PC-3 (cell line): ENCODE results near the gene ZBTB21. TPM values are rescaled to one million over a fixed set of nuclear protein-coding genes. Genes with fewer than 3 reads are reported as not detected.

Source experiments
- ATAC-seq: fragments of 200-7000 bp; cut with Tn5 transposase; 2 replicates; pipeline ENCODE4 v1.9.1; 2020; ENCODE audit warnings: mild to moderate bottlenecking, moderate library complexity
- BruUV-seq: library from RNA; stranded (reverse); fragments of 400-500 nt; replicated peaks from 2 replicates; lab custom pipeline; 2021; lab: Mats Ljungman, UMichigan
- CTCF ChIA-PET: fragments of 300-600 bp; sonication (Branson Sonifier 250); formaldehyde crosslinking; loops from one replicate; lab custom pipeline; 2022; ENCODE audit warnings: antibody characterized with exemption; lab: Charles Lee
- POLR2A ChIA-PET: fragments of 300-600 bp; sonication (Branson Sonifier 250); formaldehyde crosslinking; loops from one replicate; lab custom pipeline; 2022; ENCODE audit warnings: antibody characterized with exemption; ENCODE audit not compliant: unreplicated experiment; lab: Charles Lee
- DNase-seq: peaks from one replicate; pipeline ENCODE4 v3.0.0-alpha.2; 2015
- H2AFZ ChIP-seq: fragments of 300-600 bp; sonication (generic); 2 replicates; pipeline ENCODE4 v1.6.0; 2016; ENCODE audit warnings: antibody characterized with exemption, low read length
- H3F3A ChIP-seq: fragments of 300-600 bp; sonication (generic); one replicate; pipeline ENCODE4 v1.6.0; 2017; ENCODE audit warnings: antibody characterized with exemption, low read length, control low read depth, mild to moderate bottlenecking; ENCODE audit not compliant: unreplicated experiment
- H3K27ac ChIP-seq: fragments of 300-600 bp; sonication (generic); 2 replicates; pipeline ENCODE4 v1.5.1; 2016; ENCODE audit warnings: mild to moderate bottlenecking, low read length
- H3K27me3 ChIP-seq: fragments of 300-600 bp; sonication (generic); 2 replicates; pipeline ENCODE4 v1.6.1; 2016; ENCODE audit warnings: low read length, mixed read lengths
- H3K36me3 ChIP-seq: fragments of 300-600 bp; sonication (generic); 2 replicates; pipeline ENCODE4 v1.6.1; 2016; ENCODE audit warnings: low read depth, mixed run types, low read length, mixed read lengths
- H3K4me1 ChIP-seq: fragments of 300-600 bp; sonication (generic); 2 replicates; pipeline ENCODE4 v1.5.1; 2016; ENCODE audit warnings: low read length; ENCODE audit not compliant: insufficient read depth
- H3K4me2 ChIP-seq: fragments of 300-600 bp; sonication (generic); 2 replicates; pipeline ENCODE4 v1.6.0; 2016; ENCODE audit warnings: low read length
- H3K4me3 ChIP-seq: fragments of 300-600 bp; sonication (generic); 2 replicates; pipeline ENCODE4 v1.5.1; 2016; ENCODE audit warnings: mild to moderate bottlenecking, low read length, mixed read lengths
- H3K79me2 ChIP-seq: fragments of 300-600 bp; sonication (generic); 2 replicates; pipeline ENCODE4 v1.6.1; 2017; ENCODE audit warnings: low read length, mixed read lengths
- H3K9ac ChIP-seq: fragments of 300-600 bp; sonication (generic); 2 replicates; pipeline ENCODE4 v1.6.0; 2016; ENCODE audit warnings: mild to moderate bottlenecking, low read length
- H3K9me2 ChIP-seq: fragments of 300-600 bp; sonication (generic); replicated peaks from 2 replicates; pipeline ENCODE4 v1.6.1; 2016; ENCODE audit warnings: mixed run types, low read length, mixed read lengths
- H3K9me3 ChIP-seq: fragments of 300-600 bp; sonication (generic); 2 replicates; pipeline ENCODE4 v1.6.1; 2016; ENCODE audit warnings: low read length, mixed read lengths
- H4K20me1 ChIP-seq: fragments of 300-600 bp; sonication (generic); 2 replicates; pipeline ENCODE4 v1.6.1; 2016; ENCODE audit warnings: low read length, mixed read lengths
- CTCF ChIP-seq: fragments of 300-600 bp; sonication (generic); conservative IDR thresholded peaks from 2 replicates; pipeline ENCODE4 v1.5.1; 2017; ENCODE audit warnings: antibody characterized with exemption, low read depth, mild to moderate bottlenecking, low read length
- EZH2 ChIP-seq: fragments of 300-600 bp; sonication (generic); IDR thresholded peaks from one replicate; pipeline ENCODE4 v1.6.1; 2017; ENCODE audit warnings: antibody characterized with exemption, mild to moderate bottlenecking, low read length; ENCODE audit not compliant: unreplicated experiment
- EZH2phosphoT487 ChIP-seq: fragments of 300-600 bp; sonication (generic); IDR thresholded peaks from 2 replicates; pipeline ENCODE4 v1.6.1; 2018; ENCODE audit warnings: mild to moderate bottlenecking, antibody characterized with exemption, low read length, borderline replicate concordance
- intact Hi-C: fragments of 100-400 bp; cut with micrococcal nuclease; formaldehyde crosslinking; loops from 2 replicates; pipeline ENCODE4 v1.9.0; 2023
- total RNA-seq: library from RNA; depleted of rRNA; stranded (reverse); fragments of >200 nt; gene quantifications from 2 replicates; pipeline ENCODE4 v1.2.3, GENCODE V29; 2014

ZBTB21 gene
- total RNA-seq, 1 experiment from 2014 or later, result 8.1 TPM

GRCh38 chr21:42027822-42028765 is 17.9 kb upstream of the ZBTB21 start:
- no peaks in the 10 kb centered on the region for H3K9me3 ChIP-seq
- no peak overlapping the region for H2AFZ ChIP-seq
- no peak overlapping the region for H3K9ac ChIP-seq
- no peaks in the 10 kb centered on the region for H3F3A ChIP-seq
- no peak overlapping the region for H3K4me2 ChIP-seq
- H3K4me1 ChIP-seq, result no peaks in the 10 kb centered on the region
- H3K27me3 ChIP-seq, result no peaks in the 10 kb centered on the region
- ATAC-seq (no peak), DNase-seq (no peak)
- H3K36me3 ChIP-seq, result no peaks in the 10 kb centered on the region
- no peaks in the 10 kb centered on the region for H3K9me2 ChIP-seq
- no peaks in the 10 kb centered on the region for H4K20me1 ChIP-seq
- intact Hi-C loops, result no loop called here
- ChIA-PET CTCF (no interaction called here), POLR2A (no interaction called here)
- H3K79me2 ChIP-seq, result no peaks in the 10 kb centered on the region
- BruUV-seq, result no TSS peak
- H3K4me3 ChIP-seq, result no peak overlapping the region
- TF ChIP-seq CTCF, result no peak
- no peak for TF ChIP-seq EZH2phosphoT487
- no peak for TF ChIP-seq EZH2
- no peak overlapping the region for H3K27ac ChIP-seq

GRCh38 chr21:42027085-42027821 is 17.1 kb upstream of the ZBTB21 start:
- H3F3A ChIP-seq, result no peaks in the 10 kb centered on the region
- no peak overlapping the region for H3K4me3 ChIP-seq
- no peak for DNase-seq
- no peak overlapping the region for H3K27ac ChIP-seq
- H4K20me1 ChIP-seq, result no peaks in the 10 kb centered on the region
- no peaks in the 10 kb centered on the region for H3K36me3 ChIP-seq
- H3K4me2 ChIP-seq, result no peak overlapping the region
- BruUV-seq, result no TSS peak
- intact Hi-C loops, result no loop called here
- H3K9me2 ChIP-seq, result no peaks in the 10 kb centered on the region
- POLR2A ChIA-PET, result no interaction called here
- no peaks in the 10 kb centered on the region for H3K9me3 ChIP-seq
- no peak overlapping the region for H2AFZ ChIP-seq
- H3K27me3 ChIP-seq, result no peaks in the 10 kb centered on the region
- no peak for ATAC-seq
- CTCF ChIA-PET, result no interaction called here
- H3K79me2 ChIP-seq, result no peaks in the 10 kb centered on the region
- TF ChIP-seq EZH2, result no peak
- no peak for TF ChIP-seq EZH2phosphoT487
- TF ChIP-seq CTCF, result no peak
- H3K4me1 ChIP-seq, result no peaks in the 10 kb centered on the region
- no peak overlapping the region for H3K9ac ChIP-seq

GRCh38 chr21:42026082-42026435 is 15.9 kb upstream of the ZBTB21 start:
- ATAC-seq (no peak), DNase-seq (no peak)
- ChIA-PET CTCF (no interaction called here), POLR2A (no interaction called here)
- TF ChIP-seq EZH2phosphoT487, result no peak
- no peak for TF ChIP-seq CTCF
- TF ChIP-seq EZH2, result no peak
- Histone ChIP-seq H3K4me1 (no peaks in the 10 kb centered on the region), H3K4me2 (no peak overlapping the region), H3K9me3 (no peaks in the 10 kb centered on the region), H3F3A (no peaks in the 10 kb centered on the region), H3K36me3 (no peaks in the 10 kb centered on the region), H3K27ac (no peak overlapping the region), H3K4me3 (no peak overlapping the region), H2AFZ (no peak overlapping the region), H4K20me1 (no peaks in the 10 kb centered on the region), H3K27me3 (no peaks in the 10 kb centered on the region), H3K79me2 (no peaks in the 10 kb centered on the region), H3K9me2 (no peaks in the 10 kb centered on the region), H3K9ac (no peak overlapping the region)
- no TSS peak for BruUV-seq
- intact Hi-C loops, result no loop called here
